Mucosa of descending colon (tissue), 3 donors: ENCODE measurements around the gene USP35. TPM values are rescaled to one million over a fixed set of nuclear protein-coding genes. Genes with fewer than 3 reads are reported as not detected.
"Not testable (repeated sequence)": the region's sequence is repeated elsewhere in the genome, so short reads cannot be mapped to it uniquely, and the experiment has no call there.

Experiments used
- ATAC-seq: fragments of 200-7000 bp; cut with Tn5 transposase; one replicate; pipeline ENCODE4 v1.9.1; 2020; ENCODE audit warnings: mild to moderate bottlenecking, moderate library complexity
- DNase-seq, 3 donors: peaks; one replicate each; pipeline ENCODE4 v3.0.0-alpha.2; 2020
- H3K36me3 ChIP-seq: fragments of 200-600 bp; one replicate; pipeline ENCODE4 v1.8.0; 2021; ENCODE audit warnings: low read depth, mild to moderate bottlenecking
- H3K4me1 ChIP-seq: fragments of 200-600 bp; one replicate; pipeline ENCODE4 v1.8.0; 2021; ENCODE audit warnings: low read depth, mild to moderate bottlenecking
- H3K4me3 ChIP-seq: fragments of 200-600 bp; one replicate; pipeline ENCODE4 v1.8.0; 2021; ENCODE audit warnings: mild to moderate bottlenecking
- H3K9me3 ChIP-seq: fragments of 200-600 bp; one replicate; pipeline ENCODE4 v1.8.0; 2021; ENCODE audit warnings: mild to moderate bottlenecking
- CTCF ChIP-seq: fragments of 200-600 bp; IDR thresholded peaks from one replicate; pipeline ENCODE4 v1.8.0; 2022; ENCODE audit warnings: antibody characterized with exemption, mild to moderate bottlenecking
- intact Hi-C, 2 donors: fragments of 100-400 bp; cut with DNase I in 1 of 2; cut with micrococcal nuclease in 1 of 2; formaldehyde crosslinking; loops; one replicate each; pipeline versions ENCODE4 v1.11.0 to v1.11.1; 2022; cut with DNase I, micrococcal nuclease
- total RNA-seq, 3 donors: library from RNA; stranded (reverse); fragmentation: NEBNext Ultra II Directional in 2 of 3; extraction: Animal tissue kit (Norgen Biotek cat#: 25700) in 2 of 3; gene quantifications; one replicate each; pipeline versions ENCODE4 v1.2.1 to v1.2.4, GENCODE V29; 2021 to 2023
- donor health status: DM: no; HTN: no; CAD: no; lungs with moderate emphysema.
- donor health status: DM: no; HTN: no; CAD: no.
- donor health status: DM: no; HTN: yes; CAD: no.

The USP35 gene
- total RNA-seq, 3 donors from 2014 or later = 3.9 to 11.1 (median 4.9) TPM

- Histone ChIP-seq H3K36me3 (no peaks in the 10 kb centered on the region), H3K4me3 (no peak overlapping the region), H3K9me3 (no peaks in the 10 kb centered on the region), H3K4me1 (no peaks in the 10 kb centered on the region)
- intact Hi-C loops = loop anchor here in 1 of 2 donors (10.0 kb wide), 1 partner anchor 336 kb away; no protein-coding TSS in a partner anchor
- no peak for ATAC-seq
- no peak for DNase-seq
- TF ChIP-seq CTCF = no peak
These were observed 40.4 kb downstream of the USP35 start for GRCh38 chr11:78229106-78229505.

DNA sequence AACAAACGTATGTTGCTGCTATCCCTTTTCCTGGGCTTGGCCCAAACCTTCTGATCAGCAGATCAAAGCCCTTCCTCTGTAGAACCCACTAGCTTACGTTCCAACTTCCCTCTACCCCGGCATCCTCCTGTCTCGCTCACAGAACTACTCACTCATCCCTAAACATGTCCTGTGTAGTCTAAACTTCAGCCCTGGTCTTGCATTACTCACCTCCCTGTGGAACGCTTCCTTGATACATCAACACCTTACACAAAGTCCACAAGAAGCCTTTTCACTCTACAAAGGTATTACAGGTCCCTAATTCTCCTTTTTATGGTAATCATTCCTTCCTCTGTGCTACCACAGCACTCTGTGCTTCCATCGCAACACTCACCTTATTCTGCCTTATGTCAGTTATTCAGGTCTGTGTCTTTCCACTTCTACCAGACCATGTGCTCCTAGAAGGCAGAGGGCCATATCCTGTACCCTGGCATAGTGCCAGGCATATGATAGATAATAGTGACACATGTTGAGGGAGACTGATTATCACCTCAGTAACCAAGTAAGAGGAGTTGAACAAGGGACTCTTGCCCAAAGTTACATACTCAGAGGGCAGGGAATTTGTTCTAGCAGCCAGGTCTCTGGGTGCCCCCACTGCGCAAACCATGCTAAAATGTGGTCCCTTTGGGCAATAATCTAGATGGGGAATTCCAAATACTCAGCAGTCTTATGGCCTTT, 41.6 kb downstream of the USP35 start:
- DNase-seq = no peak
- Histone ChIP-seq H3K36me3 (no peaks in the 10 kb centered on the region), H3K4me1 (no peaks in the 10 kb centered on the region), H3K9me3 (no peaks in the 10 kb centered on the region), H3K4me3 (no peak overlapping the region)
- no peak for TF ChIP-seq CTCF
- intact Hi-C loops = no loop called here
- peak; percentile 27 for ATAC-seq

DNA sequence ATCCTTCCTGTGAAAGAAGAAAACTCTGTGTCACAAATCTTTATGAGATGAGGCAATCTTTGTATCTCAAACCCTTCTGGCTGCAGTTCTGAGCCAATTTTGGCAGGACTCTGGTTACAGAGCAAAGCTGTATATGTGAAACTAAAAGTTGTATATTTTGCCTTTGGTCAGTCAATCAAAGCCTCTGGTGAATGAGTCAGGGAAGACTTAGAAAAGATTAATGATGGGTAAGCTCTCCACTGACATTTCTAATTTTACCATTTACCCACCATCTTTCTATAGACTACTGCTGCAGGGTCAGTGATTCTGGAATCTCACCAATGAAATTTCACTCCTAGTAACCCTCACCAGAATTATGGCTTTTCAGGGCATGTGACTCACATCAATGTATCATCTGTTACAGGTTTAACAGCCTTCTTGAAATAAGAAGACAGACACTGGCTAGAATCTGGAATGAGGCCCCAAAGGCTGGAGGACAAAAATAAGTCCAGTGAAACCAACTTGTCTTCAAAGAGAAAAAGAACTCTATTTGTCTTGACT, 43.3 kb downstream of the USP35 start:
- no peaks in the 10 kb centered on the region for H3K36me3 ChIP-seq
- no peaks in the 10 kb centered on the region for H3K4me1 ChIP-seq
- no peak for ATAC-seq
- DNase-seq = no peak
- H3K9me3 ChIP-seq = no peaks in the 10 kb centered on the region
- no peak for TF ChIP-seq CTCF
- intact Hi-C loops = no loop called here
- no peak overlapping the region for H3K4me3 ChIP-seq

DNA sequence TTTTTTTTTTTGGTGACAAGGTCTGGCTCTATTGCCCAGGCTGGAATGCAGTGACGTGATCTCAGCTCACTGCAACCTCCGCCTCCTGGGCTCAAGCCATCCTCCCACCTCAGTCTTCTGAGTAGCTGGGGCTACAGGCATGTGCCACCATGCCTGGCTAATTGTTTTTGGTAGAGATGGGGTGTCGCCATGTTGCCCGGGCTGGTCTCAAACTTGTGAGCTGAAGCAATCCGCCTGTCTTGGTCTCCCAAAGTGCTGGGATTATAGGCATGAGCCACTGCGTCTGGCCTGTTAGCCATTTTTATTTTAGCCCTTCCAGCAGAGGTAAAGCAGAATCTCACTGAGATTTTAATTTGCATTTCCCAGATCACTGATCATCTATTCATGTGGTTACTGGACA, 44.3 kb downstream of the USP35 start:
- H3K4me1 ChIP-seq, ATAC-seq, intact Hi-C loops, DNase-seq, H3K4me3 ChIP-seq, H3K36me3 ChIP-seq, H3K9me3 ChIP-seq: not testable (repeated sequence)

GRCh38 chr11:78234006-78234405, 45.3 kb downstream of the USP35 start:
- intact Hi-C loops = no loop called here
- H3K4me1 ChIP-seq = no peaks in the 10 kb centered on the region
- H3K36me3 ChIP-seq = no peaks in the 10 kb centered on the region
- no peak for TF ChIP-seq CTCF
- no peak for DNase-seq
- no peaks in the 10 kb centered on the region for H3K9me3 ChIP-seq
- no peak overlapping the region for H3K4me3 ChIP-seq
- no peak for ATAC-seq

DNA sequence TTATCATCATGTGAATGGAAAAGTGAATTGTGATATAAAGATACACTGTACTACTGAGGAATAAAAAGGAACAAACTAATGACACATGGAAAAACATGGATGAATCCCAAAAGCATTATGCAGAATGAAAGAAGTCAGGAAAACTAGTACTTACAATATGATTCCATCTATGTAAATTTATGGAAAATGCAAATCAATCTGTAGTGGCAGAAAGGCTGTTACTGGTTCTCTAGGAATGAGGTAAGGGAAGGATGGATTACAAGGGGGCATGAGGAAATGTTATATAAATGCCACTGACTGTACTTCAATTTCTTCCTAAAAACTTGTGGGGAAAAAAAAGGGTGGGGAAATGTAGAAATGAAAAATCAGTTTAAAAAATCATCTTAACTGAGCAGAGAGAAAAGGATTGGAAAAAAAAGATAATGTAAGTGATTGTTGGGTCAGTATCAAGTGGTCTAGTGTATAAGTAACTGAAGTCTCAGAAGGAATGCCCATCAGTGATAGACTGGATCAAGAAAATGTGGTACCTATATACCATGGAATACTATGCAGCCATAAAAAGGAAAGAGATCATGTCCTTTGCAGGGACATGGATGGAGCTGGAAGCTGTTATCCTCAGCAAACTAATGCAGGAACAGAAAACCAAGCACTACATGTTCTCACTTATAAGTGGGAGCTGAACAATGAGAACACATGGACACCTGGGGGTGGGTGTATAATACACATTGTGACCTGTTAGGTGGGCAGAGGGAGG, 48.8 kb downstream of the USP35 start:
- Histone ChIP-seq H3K4me3 (no peak overlapping the region), H3K9me3 (no peaks in the 10 kb centered on the region), H3K36me3 (no peaks in the 10 kb centered on the region), H3K4me1 (no peaks in the 10 kb centered on the region)
- ATAC-seq = no peak
- TF ChIP-seq CTCF = no peak
- no peak for DNase-seq
- intact Hi-C loops = no loop called here
